ENCODE results near the gene RSAD1.

GRCh38 chr17:50480854-50481490 is 2.3 kb downstream of the RSAD1 start:
- TF ChIP-seq ZNF747 (tag by site-specific recombination; IDR thresholded peaks at IDR 0.05), result no peak
- no peak for TF ChIP-seq ZNF580 (tag by site-specific recombination; IDR thresholded peaks at IDR 0.05)
- TF ChIP-seq ZNF549 (tag by site-specific recombination; IDR thresholded peaks at IDR 0.05), result no peak
- no peak for TF ChIP-seq TCF7L2 (IDR thresholded peaks at IDR 0.05; ENCODE audit: borderline replicate concordance, low read depth, low read length)
- no peak for TF ChIP-seq CTCF (tag by site-specific recombination; IDR thresholded peaks at IDR 0.05)
- no peak for TF ChIP-seq ZNF426 (tag by site-specific recombination; IDR thresholded peaks at IDR 0.05)
- no peak for TF ChIP-seq ZIC2 (tag by site-specific recombination; IDR thresholded peaks at IDR 0.05)
- no peak for TF ChIP-seq ZNF660 (tag by site-specific recombination; IDR thresholded peaks at IDR 0.05)
- TF ChIP-seq, protein P1, sequence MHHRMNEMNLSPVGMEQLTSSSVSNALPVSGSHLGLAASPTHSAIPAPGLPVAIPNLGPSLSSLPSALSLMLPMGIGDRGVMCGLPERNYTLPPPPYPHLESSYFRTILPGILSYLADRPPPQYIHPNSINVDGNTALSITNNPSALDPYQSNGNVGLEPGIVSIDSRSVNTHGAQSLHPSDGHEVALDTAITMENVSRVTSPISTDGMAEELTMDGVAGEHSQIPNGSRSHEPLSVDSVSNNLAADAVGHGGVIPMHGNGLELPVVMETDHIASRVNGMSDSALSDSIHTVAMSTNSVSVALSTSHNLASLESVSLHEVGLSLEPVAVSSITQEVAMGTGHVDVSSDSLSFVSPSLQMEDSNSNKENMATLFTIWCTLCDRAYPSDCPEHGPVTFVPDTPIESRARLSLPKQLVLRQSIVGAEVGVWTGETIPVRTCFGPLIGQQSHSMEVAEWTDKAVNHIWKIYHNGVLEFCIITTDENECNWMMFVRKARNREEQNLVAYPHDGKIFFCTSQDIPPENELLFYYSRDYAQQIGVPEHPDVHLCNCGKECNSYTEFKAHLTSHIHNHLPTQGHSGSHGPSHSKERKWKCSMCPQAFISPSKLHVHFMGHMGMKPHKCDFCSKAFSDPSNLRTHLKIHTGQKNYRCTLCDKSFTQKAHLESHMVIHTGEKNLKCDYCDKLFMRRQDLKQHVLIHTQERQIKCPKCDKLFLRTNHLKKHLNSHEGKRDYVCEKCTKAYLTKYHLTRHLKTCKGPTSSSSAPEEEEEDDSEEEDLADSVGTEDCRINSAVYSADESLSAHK (tag by site-specific recombination; IDR thresholded peaks at IDR 0.05), result no peak
- TF ChIP-seq YY1 (tag by site-specific recombination; IDR thresholded peaks at IDR 0.05), result no peak
- no peak for TF ChIP-seq ATF2 (tag by site-specific recombination; IDR thresholded peaks at IDR 0.05; ENCODE audit: low read depth)
- TF ChIP-seq, protein P2, sequence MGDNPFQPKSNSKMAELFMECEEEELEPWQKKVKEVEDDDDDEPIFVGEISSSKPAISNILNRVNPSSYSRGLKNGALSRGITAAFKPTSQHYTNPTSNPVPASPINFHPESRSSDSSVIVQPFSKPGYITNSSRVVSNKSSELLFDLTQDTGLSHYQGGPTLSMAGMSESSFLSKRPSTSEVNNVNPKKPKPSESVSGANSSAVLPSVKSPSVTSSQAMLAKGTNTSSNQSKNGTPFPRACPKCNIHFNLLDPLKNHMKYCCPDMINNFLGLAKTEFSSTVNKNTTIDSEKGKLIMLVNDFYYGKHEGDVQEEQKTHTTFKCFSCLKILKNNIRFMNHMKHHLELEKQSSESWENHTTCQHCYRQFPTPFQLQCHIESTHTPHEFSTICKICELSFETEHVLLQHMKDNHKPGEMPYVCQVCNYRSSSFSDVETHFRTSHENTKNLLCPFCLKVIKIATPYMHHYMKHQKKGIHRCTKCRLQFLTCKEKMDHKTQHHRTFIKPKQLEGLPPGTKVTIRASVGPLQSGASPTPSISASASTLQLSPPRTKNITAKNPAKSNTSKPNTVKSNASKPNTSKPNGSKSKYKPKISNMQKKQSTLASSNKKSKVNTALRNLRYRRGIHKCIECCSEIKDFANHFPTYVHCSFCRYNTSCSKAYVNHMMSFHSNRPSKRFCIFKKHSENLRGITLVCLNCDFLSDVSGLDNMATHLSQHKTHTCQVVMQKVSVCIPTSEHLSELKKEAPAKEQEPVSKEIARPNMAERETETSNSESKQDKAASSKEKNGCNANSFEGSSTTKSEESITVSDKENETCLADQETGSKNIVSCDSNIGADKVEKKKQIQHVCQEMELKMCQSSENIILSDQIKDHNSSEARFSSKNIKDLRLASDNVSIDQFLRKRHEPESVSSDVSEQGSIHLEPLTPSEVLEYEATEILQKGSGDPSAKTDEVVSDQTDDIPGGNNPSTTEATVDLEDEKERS (tag by site-specific recombination; IDR thresholded peaks at IDR 0.05), result no peak
- TF ChIP-seq ZNF146 (tag by site-specific recombination; IDR thresholded peaks at IDR 0.05), result no peak
